PC-9 (cell line): Measurements from ENCODE around the gene KCNK7. TPM values are rescaled to one million over a fixed set of nuclear protein-coding genes. Genes with fewer than 3 reads are reported as not detected.

Experiments used
- BruUV-seq: library from RNA; stranded (reverse); fragments of 400-500 nt; replicated peaks from 2 replicates; lab custom pipeline; 2021; lab: Mats Ljungman, UMichigan
- CTCF ChIA-PET: fragments of 300-600 bp; sonication (Branson Sonifier 250); formaldehyde crosslinking; loops from one replicate; lab custom pipeline; 2022; ENCODE audit warnings: antibody characterized with exemption; lab: Charles Lee
- POLR2A ChIA-PET: fragments of 300-600 bp; sonication (Branson Sonifier 250); formaldehyde crosslinking; loops from one replicate; lab custom pipeline; 2022; ENCODE audit warnings: antibody characterized with exemption; ENCODE audit not compliant: unreplicated experiment; lab: Charles Lee
- DNase-seq, 2 experiments: peaks; one replicate each; pipeline versions ENCODE4 v3.0.0 to v3.0.0-alpha.2; 2015 to 2022; ENCODE audit warnings: mixed read lengths in 1 of 2
- H2AFZ ChIP-seq: fragments of 200-600 bp; sonication (generic); 2 replicates; pipeline ENCODE4 v1.8.1; 2017; ENCODE audit warnings: antibody characterized with exemption
- H3F3A ChIP-seq: fragments of 200-600 bp; sonication (generic); 2 replicates; pipeline ENCODE4 v1.8.1; 2017; ENCODE audit warnings: antibody characterized with exemption, mild to moderate bottlenecking, low read depth; ENCODE audit not compliant: insufficient read depth
- H3K27ac ChIP-seq: fragments of 200-600 bp; sonication (generic); 2 replicates; pipeline ENCODE4 v1.6.1; 2016; ENCODE audit warnings: mixed run types
- H3K27me3 ChIP-seq: fragments of 200-600 bp; sonication (generic); 2 replicates; pipeline ENCODE4 v1.6.1; 2016; ENCODE audit warnings: low read depth, mixed run types; ENCODE audit not compliant: insufficient read depth
- H3K36me3 ChIP-seq: fragments of 200-600 bp; sonication (generic); 2 replicates; pipeline ENCODE4 v1.6.1; 2016; ENCODE audit warnings: low read depth, mixed run types
- H3K4me1 ChIP-seq: fragments of 200-600 bp; sonication (generic); replicated peaks from 2 replicates; pipeline ENCODE4 v1.6.1; 2016; ENCODE audit warnings: mixed run types; ENCODE audit not compliant: insufficient read depth
- H3K4me2 ChIP-seq: fragments of 200-600 bp; sonication (generic); 2 replicates; pipeline ENCODE4 v1.6.1; 2017; ENCODE audit warnings: mixed run types
- H3K4me3 ChIP-seq: fragments of 200-600 bp; sonication (generic); 2 replicates; pipeline ENCODE4 v1.6.1; 2016; ENCODE audit warnings: mixed run types
- H3K79me2 ChIP-seq: fragments of 200-600 bp; sonication (generic); 2 replicates; pipeline ENCODE4 v1.6.1; 2017; ENCODE audit warnings: low read depth, mixed run types
- H3K9me2 ChIP-seq: fragments of 200-600 bp; sonication (generic); 2 replicates; pipeline ENCODE4 v1.8.1; 2017; ENCODE audit warnings: mild to moderate bottlenecking; ENCODE audit not compliant: insufficient read depth
- H3K9me3 ChIP-seq: fragments of 200-600 bp; sonication (generic); 2 replicates; pipeline ENCODE4 v1.8.1; 2016; ENCODE audit warnings: low read depth; ENCODE audit not compliant: insufficient read depth
- H4K20me1 ChIP-seq: fragments of 200-600 bp; sonication (generic); 2 replicates; pipeline ENCODE4 v1.8.1; 2017; ENCODE audit not compliant: insufficient read depth
- CTCF ChIP-seq: fragments of 200-600 bp; sonication (generic); conservative IDR thresholded peaks from 2 replicates; pipeline ENCODE4 v1.6.1; 2017; ENCODE audit warnings: mixed run types, antibody characterized with exemption, mild to moderate bottlenecking, moderate library complexity
- EZH2 ChIP-seq: fragments of 200-600 bp; sonication (generic); IDR thresholded peaks from 2 replicates; pipeline ENCODE4 v1.8.0; 2017; ENCODE audit warnings: antibody characterized with exemption, low read depth
- intact Hi-C: fragments of 100-400 bp; cut with micrococcal nuclease; formaldehyde crosslinking; loops from one replicate; pipeline ENCODE4 v1.10.0; 2022; ENCODE audit not compliant: unreplicated experiment
- total RNA-seq: library from RNA; stranded (reverse); gene quantifications from 2 replicates; pipeline ENCODE4 v1.2.3, GENCODE V29; 2021

KCNK7 gene
- total RNA-seq, 1 experiment from 2014 or later = not detected

GRCh38 chr11:65609229-65609628 is 13.6 kb upstream of the KCNK7 start:
- H3K4me3 ChIP-seq = no peak overlapping the region
- no peak overlapping the region for H3K27ac ChIP-seq
- H3K27me3 ChIP-seq = no peaks in the 10 kb centered on the region
- H3K36me3 ChIP-seq = no peaks in the 10 kb centered on the region
- DNase-seq = no peak
- H3K9me2 ChIP-seq = no peaks in the 10 kb centered on the region
- intact Hi-C loops = no loop called here
- TF ChIP-seq CTCF (no peak), EZH2 (no peak)
- peaks cover 8% of the 10 kb centered on the region; the same call in 1 of the 2 replicates for H4K20me1 ChIP-seq
- peaks cover 10% of the 10 kb centered on the region; the same call in 1 of the 2 replicates for H3F3A ChIP-seq
- no peak overlapping the region for H2AFZ ChIP-seq
- peaks cover 37% of the 10 kb centered on the region for H3K79me2 ChIP-seq
- ChIA-PET POLR2A (interaction anchor here (0.5 kb wide), 1 partner anchor 258 kb away, joined by 12 read pairs; no protein-coding TSS in a partner anchor), CTCF (interaction anchor here (0.6 kb wide), 1 partner anchor 82 kb away, joined by 5 read pairs; no protein-coding TSS in a partner anchor)
- no peak overlapping the region for H3K4me2 ChIP-seq
- peaks cover 16% of the 10 kb centered on the region; the same call in 1 of the 2 replicates for H3K4me1 ChIP-seq
- H3K9me3 ChIP-seq = no peaks in the 10 kb centered on the region
- no TSS peak for BruUV-seq

GRCh38 chr11:65607614-65608426 is 12.2 kb upstream of the KCNK7 start:
- peaks cover 24% of the 10 kb centered on the region for H3K79me2 ChIP-seq
- no peaks in the 10 kb centered on the region for H3K36me3 ChIP-seq
- H3K9me2 ChIP-seq = no peaks in the 10 kb centered on the region
- no peak for TF ChIP-seq CTCF
- TF ChIP-seq EZH2 = no peak
- H3K4me1 ChIP-seq = peaks cover 8% of the 10 kb centered on the region; the same call in 1 of the 2 replicates
- peaks cover 10% of the 10 kb centered on the region; the same call in 1 of the 2 replicates for H3F3A ChIP-seq
- intact Hi-C loops = no loop called here
- H3K4me2 ChIP-seq = no peak overlapping the region
- no peaks in the 10 kb centered on the region for H3K27me3 ChIP-seq
- no TSS peak for BruUV-seq
- CTCF ChIA-PET = no interaction called here
- H4K20me1 ChIP-seq = peaks cover 8% of the 10 kb centered on the region; the same call in 1 of the 2 replicates
- H3K27ac ChIP-seq = no peak overlapping the region
- H3K9me3 ChIP-seq = no peaks in the 10 kb centered on the region
- no peak overlapping the region for H3K4me3 ChIP-seq
- no peak for DNase-seq
- POLR2A ChIA-PET = no interaction called here
- H2AFZ ChIP-seq = no peak overlapping the region

- Histone ChIP-seq H2AFZ (no peak overlapping the region), H3K9me3 (no peaks in the 10 kb centered on the region), H3K4me3 (no peak overlapping the region), H3K79me2 (peaks cover 16% of the 10 kb centered on the region), H3K9me2 (no peaks in the 10 kb centered on the region), H4K20me1 (peaks cover 8% of the 10 kb centered on the region; the same call in 1 of the 2 replicates), H3K27me3 (no peaks in the 10 kb centered on the region), H3K36me3 (no peaks in the 10 kb centered on the region), H3K4me1 (peaks cover 2% of the 10 kb centered on the region; the same call in 1 of the 2 replicates), H3K27ac (no peak overlapping the region), H3K4me2 (no peak overlapping the region), H3F3A (peaks cover 10% of the 10 kb centered on the region; the same call in 1 of the 2 replicates)
- no TSS peak for BruUV-seq
- no peak for TF ChIP-seq CTCF
- no peak for TF ChIP-seq EZH2
- ChIA-PET POLR2A (interaction anchor here (0.7 kb wide), 1 partner anchor 305 kb away, joined by 3 read pairs; no protein-coding TSS in a partner anchor), CTCF (no interaction called here)
- intact Hi-C loops = no loop called here
- no peak for DNase-seq
Observed at GRCh38 chr11:65606876-65607613, 11.4 kb upstream of the KCNK7 start.
